ENCODE data around the gene ZFYVE21.

Gene ZFYVE21

GRCh38 chr14:103729496-103730448, 14.2 kb downstream of the ZFYVE21 start:
- TF ChIP-seq CTCF (conservative IDR thresholded peaks at IDR 0.05; ENCODE audit: control insufficient read depth, insufficient read depth, low read depth, low read length), result no peak
- no peak for DNase-seq (ENCODE audit: low read depth)
- no peak overlapping the region for H3K4me3 ChIP-seq (ENCODE audit: control insufficient read depth, low read depth, low read length)

- DNase-seq (ENCODE audit: low read depth), result no peak
- H3K4me3 ChIP-seq (ENCODE audit: control insufficient read depth, low read depth, low read length), result no peak overlapping the region
- peak; percentile 4 for TF ChIP-seq CTCF (conservative IDR thresholded peaks at IDR 0.05; ENCODE audit: control insufficient read depth, insufficient read depth, low read depth, low read length)
Observed at GRCh38 chr14:103730490-103731035, 15.0 kb downstream of the ZFYVE21 start.

GRCh38 chr14:103731481-103731880, 15.9 kb downstream of the ZFYVE21 start:
- TF ChIP-seq CTCF (conservative IDR thresholded peaks at IDR 0.05; ENCODE audit: control insufficient read depth, insufficient read depth, low read depth, low read length), result no peak
- no peak for DNase-seq (ENCODE audit: low read depth)
- H3K4me3 ChIP-seq (ENCODE audit: control insufficient read depth, low read depth, low read length), result no peak overlapping the region

- no peak overlapping the region for H3K4me3 ChIP-seq (ENCODE audit: control insufficient read depth, low read depth, low read length)
- DNase-seq (ENCODE audit: low read depth), result no peak
- no peak for TF ChIP-seq CTCF (conservative IDR thresholded peaks at IDR 0.05; ENCODE audit: control insufficient read depth, insufficient read depth, low read depth, low read length)
Observed at GRCh38 chr14:103731916-103732867, 16.6 kb downstream of the ZFYVE21 start.

- no peak for TF ChIP-seq CTCF (conservative IDR thresholded peaks at IDR 0.05; ENCODE audit: control insufficient read depth, insufficient read depth, low read depth, low read length)
- no peak for DNase-seq (ENCODE audit: low read depth)
- no peak overlapping the region for H3K4me3 ChIP-seq (ENCODE audit: control insufficient read depth, low read depth, low read length)
Observed at GRCh38 chr14:103732868-103733620, 17.4 kb downstream of the ZFYVE21 start.

GRCh38 chr14:103733651-103734050, 18.0 kb downstream of the ZFYVE21 start:
- DNase-seq (ENCODE audit: low read depth), result no peak
- H3K4me3 ChIP-seq (ENCODE audit: control insufficient read depth, low read depth, low read length), result no peak overlapping the region
- no peak for TF ChIP-seq CTCF (conservative IDR thresholded peaks at IDR 0.05; ENCODE audit: control insufficient read depth, insufficient read depth, low read depth, low read length)
